Neural cell (in vitro differentiated cells): Measurements from ENCODE around the gene ADCY2.

Experiments used
- CTCF ChIP-seq: fragments of 450-650 bp; IDR thresholded peaks from 2 replicates; pipeline ENCODE4 v1.5.1; 2014; ENCODE audit warnings: antibody characterized with exemption, mild to moderate bottlenecking, moderate library complexity; ENCODE audit not compliant: poor library complexity, severe bottlenecking
- MXI1 ChIP-seq: fragments of 450-650 bp; conservative IDR thresholded peaks from 2 replicates; pipeline ENCODE4 v1.6.1; 2014; ENCODE audit warnings: antibody characterized with exemption, mild to moderate bottlenecking; ENCODE audit not compliant: poor library complexity, severe bottlenecking
- POLR2AphosphoS5 ChIP-seq: IDR thresholded peaks from 2 replicates; pipeline ENCODE4 v1.6.1; 2012
- RAD21 ChIP-seq: fragments of 450-650 bp; conservative IDR thresholded peaks from 2 replicates; pipeline ENCODE4 v1.6.1; 2014; ENCODE audit warnings: antibody characterized with exemption, mild to moderate bottlenecking, moderate library complexity
- SMC3 ChIP-seq: fragments of 450-650 bp; conservative IDR thresholded peaks from 2 replicates; pipeline ENCODE4 v1.6.1; 2014; ENCODE audit warnings: antibody characterized with exemption, mild to moderate bottlenecking, moderate library complexity; ENCODE audit not compliant: poor library complexity

GRCh38 chr5:7795306-7795705 lies 399.4 kb downstream of the ADCY2 start:
- TF ChIP-seq RAD21 (no peak), SMC3 (no peak), POLR2AphosphoS5 (no peak), CTCF (no peak), MXI1 (no peak)
